ENCODE measurements around the gene RAPGEF6.

GRCh38 chr5:131545845-131546244 lies 89.2 kb downstream of the RAPGEF6 start:
- TF ChIP-seq, protein P1, sequence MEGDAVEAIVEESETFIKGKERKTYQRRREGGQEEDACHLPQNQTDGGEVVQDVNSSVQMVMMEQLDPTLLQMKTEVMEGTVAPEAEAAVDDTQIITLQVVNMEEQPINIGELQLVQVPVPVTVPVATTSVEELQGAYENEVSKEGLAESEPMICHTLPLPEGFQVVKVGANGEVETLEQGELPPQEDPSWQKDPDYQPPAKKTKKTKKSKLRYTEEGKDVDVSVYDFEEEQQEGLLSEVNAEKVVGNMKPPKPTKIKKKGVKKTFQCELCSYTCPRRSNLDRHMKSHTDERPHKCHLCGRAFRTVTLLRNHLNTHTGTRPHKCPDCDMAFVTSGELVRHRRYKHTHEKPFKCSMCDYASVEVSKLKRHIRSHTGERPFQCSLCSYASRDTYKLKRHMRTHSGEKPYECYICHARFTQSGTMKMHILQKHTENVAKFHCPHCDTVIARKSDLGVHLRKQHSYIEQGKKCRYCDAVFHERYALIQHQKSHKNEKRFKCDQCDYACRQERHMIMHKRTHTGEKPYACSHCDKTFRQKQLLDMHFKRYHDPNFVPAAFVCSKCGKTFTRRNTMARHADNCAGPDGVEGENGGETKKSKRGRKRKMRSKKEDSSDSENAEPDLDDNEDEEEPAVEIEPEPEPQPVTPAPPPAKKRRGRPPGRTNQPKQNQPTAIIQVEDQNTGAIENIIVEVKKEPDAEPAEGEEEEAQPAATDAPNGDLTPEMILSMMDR (IDR thresholded peaks at IDR 0.05; ENCODE audit: borderline replicate concordance, extremely low read depth, low read length, poor library complexity, severe bottlenecking) = no peak
- no peak for TF ChIP-seq EZH2 (IDR thresholded peaks at IDR 0.05; ENCODE audit: borderline replicate concordance, low read depth, low read length, severe bottlenecking)

Measured in DND-41 (cell line).